Liver (tissue), 9 donors: Measurements from ENCODE around the gene RFWD3. TPM values are rescaled to one million over a fixed set of nuclear protein-coding genes. Genes with fewer than 3 reads are reported as not detected.
A peak's percentile ranks its signal among the peaks of the same experiment; 100 is the strongest.

ENCODE experiments used
- DNase-seq: peaks from one replicate; pipeline ENCODE4 v3.0.0-alpha.2; 2017; ENCODE audit warnings: low spot score
- H3K27ac ChIP-seq, 2 donors: one replicate each; pipeline ENCODE4 v1.7.0; 2013; ENCODE audit warnings: inconsistent platforms in 2 of 2, low read length in 2 of 2, control low read depth in 1 of 2, low read depth in 1 of 2, mild to moderate bottlenecking in 1 of 2
- H3K27me3 ChIP-seq, 4 donors: one replicate each; pipeline versions ENCODE4 v1.6.1 to v1.7.0; 2013; ENCODE audit warnings: low read length in 3 of 4, inconsistent platforms in 1 of 4, mild to moderate bottlenecking in 1 of 4, moderate library complexity in 1 of 4; ENCODE audit not compliant: control insufficient read depth in 4 of 4, insufficient read depth in 4 of 4
- H3K36me3 ChIP-seq, 4 donors: one replicate each; pipeline versions ENCODE4 v1.6.1 to v1.7.0; 2013; ENCODE audit warnings: low read length in 3 of 4, mild to moderate bottlenecking in 3 of 4, low read depth in 1 of 4, moderate library complexity in 1 of 4; ENCODE audit not compliant: control insufficient read depth in 4 of 4, insufficient read depth in 3 of 4
- H3K4me1 ChIP-seq, 4 donors: one replicate each; pipeline versions ENCODE4 v1.6.1 to v1.7.0; 2013; ENCODE audit warnings: low read length in 3 of 4, mild to moderate bottlenecking in 3 of 4, moderate library complexity in 1 of 4; ENCODE audit not compliant: control insufficient read depth in 4 of 4, insufficient read depth in 4 of 4
- H3K4me3 ChIP-seq, 3 donors: one replicate each; pipeline versions ENCODE4 v1.6.1 to v1.7.0; 2013; ENCODE audit warnings: low read length in 3 of 3, control low read depth in 1 of 3, low read depth in 1 of 3, mild to moderate bottlenecking in 1 of 3
- H3K9ac ChIP-seq, 2 donors: one replicate each; pipeline ENCODE4 v1.7.0; 2013; ENCODE audit warnings: low read length in 2 of 2, mild to moderate bottlenecking in 2 of 2, moderate library complexity in 2 of 2, control low read depth in 1 of 2, low read depth in 1 of 2
- H3K9me3 ChIP-seq, 4 donors: one replicate each; pipeline versions ENCODE4 v1.6.1 to v1.7.0; 2013; ENCODE audit warnings: low read length in 3 of 4; ENCODE audit not compliant: control insufficient read depth in 4 of 4
- ATF3 ChIP-seq: IDR thresholded peaks from 2 replicates; pipeline ENCODE4 v1.6.1; 2016; ENCODE audit warnings: antibody characterized with exemption
- EGR1 ChIP-seq, 2 donors: IDR thresholded peaks; 2 replicates each; pipeline ENCODE4 v1.6.1; 2016 to 2018; ENCODE audit warnings: antibody characterized with exemption in 2 of 2, low read depth in 2 of 2
- HNF4A ChIP-seq, 2 donors: conservative IDR thresholded peaks; 2 replicates each; pipeline ENCODE4 v1.6.1; 2016; ENCODE audit warnings: antibody characterized with exemption in 2 of 2, mild to moderate bottlenecking in 2 of 2
- HNF4G ChIP-seq: IDR thresholded peaks from 2 replicates; pipeline ENCODE4 v1.6.1; 2016; ENCODE audit warnings: antibody characterized with exemption
- JUND ChIP-seq, 2 donors: IDR thresholded peaks; 2 replicates each; pipeline ENCODE4 v1.6.1; 2016; ENCODE audit warnings: antibody characterized with exemption in 2 of 2
- MAX ChIP-seq: IDR thresholded peaks from 2 replicates; pipeline ENCODE4 v1.6.1; 2016; ENCODE audit warnings: antibody characterized with exemption
- RAD21 ChIP-seq, 2 donors: IDR thresholded peaks; 2 replicates each; pipeline ENCODE4 v1.6.1; 2016; ENCODE audit warnings: antibody characterized with exemption in 2 of 2, mild to moderate bottlenecking in 2 of 2
- REST ChIP-seq: IDR thresholded peaks from 2 replicates; pipeline ENCODE4 v1.6.1; 2016; ENCODE audit warnings: antibody characterized with exemption, mild to moderate bottlenecking
- SP1 ChIP-seq: IDR thresholded peaks from 2 replicates; pipeline ENCODE4 v1.6.1; 2018; ENCODE audit warnings: antibody characterized with exemption, mild to moderate bottlenecking
- TAF1 ChIP-seq: conservative IDR thresholded peaks from 2 replicates; pipeline ENCODE4 v1.6.1; 2016; ENCODE audit warnings: antibody characterized with exemption, mild to moderate bottlenecking
- YY1 ChIP-seq: IDR thresholded peaks from 2 replicates; pipeline ENCODE4 v1.6.1; 2016; ENCODE audit warnings: antibody characterized with exemption, mild to moderate bottlenecking
- WGBS: extraction: QIAGEN DNeasy Blood & Tissue Kit; methylation state at CpG from one replicate; pipeline ENCODE4 v1.1.7; 2013; 5-methylcytosine and 5-hydroxymethylcytosine counted together
- polyA plus RNA-seq, 2 donors: library from polyadenylated mRNA; stranded (reverse) in 1 of 2; unstranded in 1 of 2; fragments of 200-250 nt in 1 of 2; fragments of >200 nt in 1 of 2; fragmentation: Nextera tagmentation in 1 of 2; extraction: Ambion mirVana in 1 of 2; gene quantifications; one replicate each; pipeline versions ENCODE4 v1.2.1 to v1.2.3, GENCODE V29; 2013 to 2015
- total RNA-seq, 2 donors: library from RNA; depleted of rRNA; stranded (reverse); fragments of >200 nt; gene quantifications; one replicate each; pipeline ENCODE4 v1.2.3, GENCODE V29; 2014
- donor health status: healthy.
- donor health status: healthy.
- donor health status: healthy.
- donor health status: healthy.
- donor health status: healthy.

RFWD3 gene
- total and polyA plus RNA-seq, 4 donors, result 2.4 to 21.8 (median 9.0) TPM

GRCh38 chr16:74605746-74606520 lies 60.7 kb downstream of the RFWD3 start:
- Histone ChIP-seq H3K27me3 (no peaks in the 10 kb centered on the region), H3K9me3 (no peaks in the 10 kb centered on the region), H3K27ac (peak overlapping the region; percentile 94 to 98), H3K9ac (peak overlapping the region; percentile 83 to 88), H3K4me1 (peaks cover 3 to 26% (median 17%) of the 10 kb centered on the region in 4 donors), H3K4me3 (peak overlapping the region; percentile 86 to 97 (median 94)), H3K36me3 (no peaks in the 10 kb centered on the region)
- no peak for DNase-seq
- TF ChIP-seq MAX (no peak), HNF4G (no peak), HNF4A (conservative IDR thresholded peaks at IDR 0.05) (no peak), SP1 (no peak), REST (peak; percentile 17), EGR1 (IDR thresholded peaks at IDR 0.05; ENCODE audit: low read depth in 2 of 2) (no peak), ATF3 (no peak), RAD21 (IDR thresholded peaks at IDR 0.05) (no peak)
- 4% methylated on average over 17 of the region's 17 CpGs for WGBS

GRCh38 chr16:74605332-74605731 lies 61.3 kb downstream of the RFWD3 start:
- peaks cover 3 to 26% (median 17%) of the 10 kb centered on the region in 4 donors for H3K4me1 ChIP-seq
- H3K36me3 ChIP-seq, result no peaks in the 10 kb centered on the region
- no peak for DNase-seq
- H3K27me3 ChIP-seq, result no peaks in the 10 kb centered on the region
- no peaks in the 10 kb centered on the region for H3K9me3 ChIP-seq
- peak overlapping the region in 1 of 3 donors; percentile 94 for H3K4me3 ChIP-seq
- H3K9ac ChIP-seq, result peak overlapping the region; percentile 83 to 88
- no peak overlapping the region for H3K27ac ChIP-seq
- WGBS, result 45% methylated on average over 6 of the region's 6 CpGs
- no peak for TF ChIP-seq YY1

GRCh38 chr16:74603848-74604247 lies 62.8 kb downstream of the RFWD3 start:
- no peak overlapping the region for H3K9ac ChIP-seq
- no peak for DNase-seq
- no peak overlapping the region for H3K4me3 ChIP-seq
- no peaks in the 10 kb centered on the region for H3K9me3 ChIP-seq
- peaks cover 3 to 30% (median 17%) of the 10 kb centered on the region in 4 donors for H3K4me1 ChIP-seq
- H3K27ac ChIP-seq, result no peak overlapping the region
- TF ChIP-seq TAF1, result no peak
- peak in 1 of 2 donors; percentile 33 for TF ChIP-seq JUND (IDR thresholded peaks at IDR 0.05)
- no peaks in the 10 kb centered on the region for H3K36me3 ChIP-seq
- H3K27me3 ChIP-seq, result no peaks in the 10 kb centered on the region
- WGBS, result 81% methylated on average over 4 of the region's 4 CpGs
